GM19193 (cell line): ENCODE measurements around the gene PLXNA2.

Source experiments
- POLR2A ChIP-seq: IDR thresholded peaks from 4 replicates; pipeline ENCODE4 v1.6.1; 2011; ENCODE audit not compliant: insufficient read depth, insufficient read length; ENCODE audit errors: extremely low read depth

PLXNA2 gene

GRCh38 chr1:208209286-208209685 lies 34.9 kb downstream of the PLXNA2 start:
- TF ChIP-seq POLR2A: no peak

DNA sequence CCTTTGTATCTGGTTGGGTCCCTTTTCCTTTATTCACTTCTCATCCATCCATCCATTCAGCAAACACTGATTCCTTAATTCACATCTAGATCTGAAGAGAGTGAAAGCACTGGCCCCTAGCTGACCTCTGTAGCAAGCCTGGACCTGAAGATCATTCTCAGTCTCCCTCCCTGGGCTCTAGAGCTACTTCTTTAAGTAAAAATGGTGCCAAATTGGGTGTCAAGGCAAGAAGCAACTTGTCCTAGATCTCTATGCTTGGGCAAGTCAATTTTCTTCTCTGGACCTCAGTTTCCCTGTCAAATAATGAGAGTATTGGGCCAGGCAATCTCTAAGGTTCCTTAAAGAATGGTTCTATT lies 36.1 kb downstream of the PLXNA2 start:
- no peak for TF ChIP-seq POLR2A

GRCh38 chr1:208207388-208208131 lies 36.6 kb downstream of the PLXNA2 start:
- no peak for TF ChIP-seq POLR2A

GRCh38 chr1:208206092-208206698 lies 38.0 kb downstream of the PLXNA2 start:
- TF ChIP-seq POLR2A: no peak

- no peak for TF ChIP-seq POLR2A
These were observed 38.8 kb downstream of the PLXNA2 start for GRCh38 chr1:208205216-208206013.

GRCh38 chr1:208204779-208205178 lies 39.4 kb downstream of the PLXNA2 start:
- no peak for TF ChIP-seq POLR2A

DNA sequence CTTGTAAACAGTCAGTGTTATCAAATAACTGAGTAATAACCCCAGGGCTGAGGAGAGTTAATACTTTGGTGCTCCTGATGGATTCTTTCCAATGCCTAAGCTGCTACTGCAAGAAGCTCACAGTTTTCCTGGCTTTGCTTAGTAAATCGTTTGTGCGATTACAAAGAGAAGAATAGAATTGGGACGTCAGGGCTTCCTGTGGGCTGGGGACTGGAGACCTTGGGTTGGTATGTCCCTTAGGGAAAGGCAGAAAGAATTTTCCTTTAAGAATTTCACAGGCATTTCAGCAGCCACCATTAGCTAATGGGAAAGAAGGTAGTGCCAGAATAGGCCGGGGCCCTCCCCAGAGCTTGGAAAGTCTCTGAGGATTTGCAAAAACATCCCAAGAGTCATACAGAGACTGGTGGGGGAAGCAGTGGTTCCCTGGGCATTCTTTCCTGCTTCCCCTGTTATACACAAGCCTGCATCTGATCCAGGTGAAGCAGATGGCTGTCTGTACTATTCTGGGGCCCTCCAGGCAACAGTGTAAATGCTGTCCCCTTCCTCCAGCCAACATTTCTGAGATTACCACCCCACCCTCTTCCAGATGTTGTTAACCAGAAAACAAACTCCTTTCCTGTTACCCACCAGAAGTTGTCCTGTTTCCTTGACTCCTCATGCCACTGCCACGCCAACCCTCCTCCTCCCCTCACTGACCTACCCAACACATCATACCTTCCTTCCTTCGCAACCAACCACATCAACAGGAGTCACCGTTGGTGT lies 40.2 kb downstream of the PLXNA2 start:
- TF ChIP-seq POLR2A: no peak

GRCh38 chr1:208203127-208203847 lies 40.9 kb downstream of the PLXNA2 start:
- TF ChIP-seq POLR2A: no peak

DNA sequence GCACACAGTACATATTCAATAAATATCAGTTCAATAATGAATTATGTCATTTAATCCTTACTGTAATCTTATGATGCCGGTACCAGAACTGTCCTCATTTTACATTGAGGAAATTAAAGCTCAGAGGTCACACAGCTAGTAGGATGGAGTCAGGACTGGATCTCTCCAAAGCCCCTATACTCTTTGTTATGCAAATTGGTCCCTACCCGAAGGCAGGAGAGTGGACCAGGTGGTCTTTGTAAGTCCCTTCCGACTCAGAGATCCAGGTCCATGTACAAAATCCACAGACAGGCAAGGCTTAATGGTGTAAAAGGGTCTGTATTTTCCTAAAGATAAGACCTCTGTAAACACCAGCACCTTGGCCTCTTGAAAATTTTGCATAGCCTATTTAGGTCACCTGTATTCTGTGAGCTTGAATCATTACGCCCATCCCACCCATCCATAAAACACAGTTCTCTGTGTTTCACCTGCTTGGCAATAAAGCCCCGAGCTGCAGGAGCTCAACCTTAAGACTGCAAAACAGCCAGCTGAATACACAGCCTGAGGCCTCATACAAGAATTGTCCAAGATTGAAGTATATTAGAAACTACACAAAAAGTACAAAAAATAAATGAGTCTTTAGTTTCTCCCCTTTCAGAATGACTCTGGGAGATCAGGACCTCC lies 41.7 kb downstream of the PLXNA2 start:
- TF ChIP-seq POLR2A: no peak

DNA sequence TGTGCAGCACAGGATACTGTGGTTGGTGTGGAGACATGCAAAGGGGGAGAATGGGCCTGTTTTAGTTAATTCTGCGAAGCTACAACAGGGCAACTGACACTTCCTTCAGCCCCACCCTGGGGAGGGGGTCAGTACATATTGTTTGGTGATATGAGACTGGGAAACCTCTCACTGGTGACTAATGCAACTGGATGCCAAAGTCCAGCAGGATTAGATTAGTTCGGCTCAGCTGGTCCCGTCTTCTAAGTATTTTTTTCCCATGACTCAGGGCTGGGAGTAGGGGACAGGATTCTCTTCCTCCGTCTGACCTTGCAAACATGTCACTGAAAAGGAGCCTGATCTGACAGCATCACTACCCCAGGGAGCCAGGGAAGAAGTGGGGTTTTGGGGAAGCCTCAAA lies 43.0 kb downstream of the PLXNA2 start:
- TF ChIP-seq POLR2A: no peak

- no peak for TF ChIP-seq POLR2A
These were observed 44.1 kb downstream of the PLXNA2 start for GRCh38 chr1:208200116-208200515.

DNA sequence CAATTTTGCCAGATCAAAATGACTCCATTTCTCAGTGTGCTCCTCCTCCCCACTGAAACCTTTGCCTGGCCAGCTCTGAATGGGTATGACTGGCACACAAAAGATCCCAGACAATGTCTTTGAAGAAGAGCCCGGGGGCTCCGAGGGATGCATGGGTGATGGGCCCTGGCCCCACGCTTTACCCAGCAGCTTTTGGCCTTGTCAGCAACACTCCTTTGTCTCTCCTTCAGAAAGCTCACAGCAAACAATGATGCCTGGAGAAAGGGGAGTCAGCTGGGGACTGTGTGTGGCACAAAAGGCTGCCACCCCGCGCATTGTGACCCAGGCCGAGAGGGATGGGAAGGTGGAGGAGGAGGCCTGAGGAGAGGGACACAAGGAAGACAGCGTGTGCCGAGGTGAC lies 45.9 kb downstream of the PLXNA2 start:
- TF ChIP-seq POLR2A: no peak

DNA sequence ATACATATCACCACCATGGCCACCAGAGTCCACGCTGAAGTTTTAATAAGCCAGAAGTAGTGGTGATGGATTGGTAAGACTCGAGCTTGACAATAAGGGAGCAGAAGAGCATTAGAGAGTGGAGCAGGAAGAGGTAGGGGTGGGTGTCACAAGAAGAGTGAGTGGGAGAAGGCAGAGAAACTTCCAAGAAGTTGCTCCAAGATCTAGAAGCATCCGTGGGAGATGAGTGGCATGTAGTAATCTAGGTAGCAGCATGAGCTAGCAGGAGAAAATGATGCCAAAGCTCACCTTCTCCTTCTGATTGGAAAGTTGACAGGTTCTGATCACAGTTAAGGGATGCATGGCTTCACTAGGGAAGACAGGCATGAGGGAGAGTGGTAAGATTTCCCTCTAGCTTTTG lies 49.2 kb downstream of the PLXNA2 start:
- TF ChIP-seq POLR2A: no peak

DNA sequence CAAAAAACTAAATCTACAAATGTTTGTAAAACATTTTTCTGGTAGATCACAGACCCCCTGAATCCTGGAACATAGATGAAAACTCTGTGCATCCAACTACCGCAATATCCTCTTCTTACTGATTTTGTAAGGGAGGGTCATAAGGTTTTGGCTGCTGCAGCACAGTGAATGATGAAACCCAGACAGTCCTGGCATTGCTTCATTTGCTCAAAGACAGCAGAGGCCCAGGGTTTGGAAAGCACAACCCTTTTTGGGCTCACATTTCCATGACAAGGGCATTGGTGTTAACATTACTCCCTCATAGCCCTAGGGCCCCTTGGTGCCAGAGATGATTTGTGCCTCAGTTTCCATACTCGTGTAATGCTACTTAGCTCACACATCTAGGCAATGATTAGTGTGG lies 51.2 kb downstream of the PLXNA2 start:
- TF ChIP-seq POLR2A: no peak
